ENCODE measurements around the gene RGS6. TPM values are rescaled to one million over a fixed set of nuclear protein-coding genes. Genes with fewer than 3 reads are reported as not detected.

Gene RGS6
- total RNA-seq, 4 donors from 2014 or later = 0.46 to 3.7 (median 1.6) TPM

DNA sequence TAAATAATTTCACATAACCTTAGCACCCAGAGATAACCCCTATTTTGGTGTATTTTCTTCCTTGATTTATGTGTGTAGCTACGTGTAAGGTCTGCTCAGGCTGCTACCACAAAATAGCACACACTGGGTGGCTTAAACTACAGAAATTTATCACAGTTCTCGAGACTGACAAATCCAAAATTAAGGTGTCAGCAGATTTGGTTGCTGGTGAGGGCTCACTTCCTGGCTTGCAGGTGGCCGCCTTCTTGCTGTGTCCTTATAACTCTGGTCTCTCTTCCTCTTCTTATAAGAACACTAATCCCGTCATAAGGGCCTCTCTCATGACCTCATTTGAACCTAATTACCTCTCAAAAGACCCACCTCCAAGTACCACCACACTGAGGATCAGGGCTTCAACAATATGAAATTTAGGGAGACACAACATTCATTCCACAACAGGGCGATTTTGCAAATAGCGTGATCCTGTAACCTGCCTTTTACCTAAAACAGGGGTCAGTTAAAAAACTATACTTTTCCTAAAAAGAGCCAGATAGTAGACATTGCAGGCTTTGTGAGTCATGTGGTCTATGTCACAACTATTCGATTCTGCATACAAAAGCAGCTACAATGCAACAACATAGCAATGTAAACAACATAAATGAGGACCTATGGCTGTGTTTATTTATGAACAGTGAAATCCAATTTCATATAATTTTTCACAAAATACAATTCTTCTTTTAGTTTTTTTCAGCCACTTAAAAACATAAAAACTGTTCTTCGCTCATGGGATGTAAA, 589.9 kb downstream of the RGS6 start:
- Histone ChIP-seq H3K27me3 (no peaks in the 10 kb centered on the region), H3K9me3 (no peaks in the 10 kb centered on the region), H3K27ac (no peak overlapping the region), H3K36me3 (no peaks in the 10 kb centered on the region), H3K4me1 (peaks cover 0 to under 1% of the 10 kb centered on the region in 2 donors), H3K4me3 (no peak overlapping the region)
- no peak for ATAC-seq
- intact Hi-C loops (cut with DNase I; ENCODE audit: low total_unique reads) = no loop called here
- no peak for DNase-seq
- TF ChIP-seq POLR2A (IDR thresholded peaks at IDR 0.05) (no peak), CTCF (IDR thresholded peaks at IDR 0.05 in 4 of 5, conservative IDR thresholded peaks at IDR 0.05 in 1 of 5) (no peak)
- in situ Hi-C loops (cut with MboI; ENCODE audit: low sequenced_read_pairs in 4 of 4) = no loop called here

DNA sequence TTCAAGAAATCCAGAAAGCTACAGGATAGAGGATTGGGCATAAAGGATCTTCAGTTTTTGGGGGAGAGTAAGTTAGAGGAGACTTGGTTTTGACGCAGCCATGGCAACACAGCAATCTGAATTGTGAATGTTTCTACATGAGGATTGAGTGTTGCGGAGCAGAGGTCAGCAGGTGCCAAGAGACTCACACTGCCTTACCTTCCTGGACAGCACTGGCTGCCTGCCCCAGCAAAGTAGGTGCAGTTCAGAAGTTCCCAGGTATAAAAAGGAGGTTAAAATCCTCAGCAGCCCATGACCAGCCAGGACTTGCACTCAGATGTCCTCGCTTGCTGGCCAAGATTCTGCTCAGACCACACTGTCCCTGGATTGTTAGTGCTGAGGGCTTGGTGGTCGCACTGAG, 590.6 kb downstream of the RGS6 start:
- H3K27me3 ChIP-seq = no peaks in the 10 kb centered on the region
- DNase-seq = no peak
- H3K9me3 ChIP-seq = no peaks in the 10 kb centered on the region
- no peak for ATAC-seq
- intact Hi-C loops (cut with DNase I; ENCODE audit: low total_unique reads) (no loop called here), in situ Hi-C loops (cut with MboI; ENCODE audit: low sequenced_read_pairs in 4 of 4) (no loop called here)
- TF ChIP-seq POLR2A (IDR thresholded peaks at IDR 0.05) (no peak), CTCF (IDR thresholded peaks at IDR 0.05 in 4 of 5, conservative IDR thresholded peaks at IDR 0.05 in 1 of 5) (no peak)
- H3K4me3 ChIP-seq = no peak overlapping the region
- no peaks in the 10 kb centered on the region for H3K36me3 ChIP-seq
- no peaks in the 10 kb centered on the region for H3K4me1 ChIP-seq
- no peak overlapping the region for H3K27ac ChIP-seq

- Histone ChIP-seq H3K27ac (no peak overlapping the region), H3K4me1 (no peaks in the 10 kb centered on the region), H3K4me3 (no peak overlapping the region), H3K9me3 (no peaks in the 10 kb centered on the region), H3K36me3 (no peaks in the 10 kb centered on the region), H3K27me3 (no peaks in the 10 kb centered on the region)
- TF ChIP-seq POLR2A (IDR thresholded peaks at IDR 0.05) (no peak), CTCF (IDR thresholded peaks at IDR 0.05 in 4 of 5, conservative IDR thresholded peaks at IDR 0.05 in 1 of 5) (no peak)
- in situ Hi-C loops (cut with MboI; ENCODE audit: low sequenced_read_pairs in 4 of 4) = no loop called here
- ATAC-seq (no peak), DNase-seq (no peak)
- intact Hi-C loops (cut with DNase I; ENCODE audit: low total_unique reads) = no loop called here
These were observed 591.4 kb downstream of the RGS6 start for GRCh38 chr14:72523424-72524294.

- in situ Hi-C loops (cut with MboI; ENCODE audit: low sequenced_read_pairs in 4 of 4) = no loop called here
- intact Hi-C loops (cut with DNase I; ENCODE audit: low total_unique reads) = no loop called here
- no peak for ATAC-seq
These were observed 592.0 kb downstream of the RGS6 start for GRCh38 chr14:72524295-72524629.

More at GRCh38 chr14:72524295-72524629, 592.0 kb downstream of the RGS6 start:
- Histone ChIP-seq H3K36me3 (no peaks in the 10 kb centered on the region), H3K4me3 (no peak overlapping the region), H3K4me1 (no peaks in the 10 kb centered on the region), H3K27me3 (no peaks in the 10 kb centered on the region), H3K27ac (no peak overlapping the region), H3K9me3 (no peaks in the 10 kb centered on the region)
- DNase-seq = no peak
- no peak for TF ChIP-seq POLR2A (IDR thresholded peaks at IDR 0.05)
- TF ChIP-seq CTCF (IDR thresholded peaks at IDR 0.05 in 4 of 5, conservative IDR thresholded peaks at IDR 0.05 in 1 of 5) = no peak

All from gastrocnemius medialis (tissue), 4 donors.